K562 (cell line): ENCODE results near the gene MFSD6. TPM values are rescaled to one million over a fixed set of nuclear protein-coding genes. Genes with fewer than 3 reads are reported as not detected.

Source experiments
- ATAC-seq: fragments of 200-7000 bp; cut with Tn5 transposase; 3 replicates; pipeline ENCODE4 v1.9.1; 2020; ENCODE audit warnings: moderate library complexity
- BruUV-seq: library from RNA; stranded (reverse); fragments of 400-500 nt; replicated peaks from 2 replicates; lab custom pipeline; 2021; lab: Mats Ljungman, UMichigan
- CTCF ChIA-PET: fragments of 300-600 bp; formaldehyde crosslinking; extraction: SDS; loops from one replicate; lab custom pipeline; 2021; ENCODE audit warnings: low intra/inter-chr PET ratio; lab: Yijun Ruan, JAX
- POLR2A ChIA-PET: fragments of 300-600, 350-650 bp; sonication (Branson Sonifier 250); formaldehyde crosslinking; extraction: SDS; loops from one replicate; lab custom pipeline; 2021; ENCODE audit warnings: antibody characterized with exemption, inconsistent platforms; lab: Yijun Ruan, JAX
- DNase-seq, 4 experiments: peaks; one replicate each; pipeline versions ENCODE4 v3.0.0 to v3.0.0-alpha.2; 2011 to 2018; ENCODE audit warnings: low spot score in 3 of 4, mixed read lengths in 3 of 4; ENCODE audit errors: extremely low read depth in 1 of 4
- FAIRE-seq: peaks from 2 replicates; lab custom pipeline; 2011; peaks lifted over from hg19 to GRCh38; lab: Jason Lieb, UNC
- H2AFZ ChIP-seq: 2 replicates; pipeline ENCODE4 v1.6.0; 2011; ENCODE audit warnings: low read depth, low read length, control low read depth, inconsistent platforms
- H3K27ac ChIP-seq: fragments of 200-600 bp; 3 replicates; pipeline ENCODE4 v1.8.0; 2011; ENCODE audit warnings: low read depth, mild to moderate bottlenecking, control low read depth, inconsistent platforms, low read length, moderate library complexity, mixed read lengths; ENCODE audit errors: extremely low read depth
- H3K27me3 ChIP-seq, 2 experiments: fragments of 300-600 bp in 1 of 2; 2 replicates in 1 of 2; 3 replicates in 1 of 2; pipeline versions ENCODE4 v1.6.0 to v1.8.0; 2011; ENCODE audit warnings: inconsistent platforms in 2 of 2, low read length in 2 of 2, mild to moderate bottlenecking in 1 of 2, mixed read lengths in 1 of 2, moderate library complexity in 1 of 2; ENCODE audit not compliant: control insufficient read depth in 2 of 2, insufficient read depth in 2 of 2
- H3K36me3 ChIP-seq: fragments of 300-600 bp; 3 replicates; pipeline ENCODE4 v1.8.0; 2011; ENCODE audit warnings: mild to moderate bottlenecking, low read length, inconsistent platforms; ENCODE audit not compliant: control insufficient read depth, insufficient read depth
- H3K4me1 ChIP-seq, 2 experiments: fragments of 200-600 bp in 1 of 2; replicated peaks in 1 of 2; 2 replicates in 1 of 2; 3 replicates in 1 of 2; pipeline versions ENCODE4 v1.5.1 to v1.8.0; 2011; ENCODE audit warnings: inconsistent platforms in 2 of 2, low read length in 2 of 2, mild to moderate bottlenecking in 1 of 2, mixed read lengths in 1 of 2, moderate library complexity in 1 of 2; ENCODE audit not compliant: control insufficient read depth in 2 of 2, insufficient read depth in 2 of 2
- H3K4me2 ChIP-seq: 2 replicates; pipeline ENCODE4 v1.6.1; 2011; ENCODE audit warnings: low read length, control low read depth, inconsistent platforms, mixed read lengths; ENCODE audit not compliant: insufficient read depth
- H3K4me3 ChIP-seq: fragments of 200-600 bp; sonication (generic), shearing (Covaris generic); 2 replicates; pipeline ENCODE4 v1.5.1; 2016; ENCODE audit warnings: control low read depth, inconsistent platforms
- H3K79me2 ChIP-seq: fragments of 200-600 bp; 3 replicates; pipeline ENCODE4 v1.8.0; 2011; ENCODE audit warnings: low read length, inconsistent platforms; ENCODE audit not compliant: control insufficient read depth, insufficient read depth
- H3K9ac ChIP-seq, 2 experiments: 2 replicates each; pipeline versions ENCODE4 v1.6.0 to v1.6.1; 2011; ENCODE audit warnings: low read depth in 2 of 2, low read length in 2 of 2, control low read depth in 1 of 2, inconsistent platforms in 1 of 2, mild to moderate bottlenecking in 1 of 2, mixed read lengths in 1 of 2; ENCODE audit not compliant: insufficient read depth in 1 of 2
- H3K9me1 ChIP-seq: one replicate; pipeline ENCODE4 v1.6.0; 2011; ENCODE audit warnings: inconsistent platforms, mild to moderate bottlenecking, low read length, moderate library complexity; ENCODE audit not compliant: control insufficient read depth, insufficient read depth
- H3K9me3 ChIP-seq: replicated peaks from 2 replicates; pipeline ENCODE4 v1.5.1; 2011; ENCODE audit warnings: low read depth, low read length, inconsistent platforms; ENCODE audit not compliant: control insufficient read depth, insufficient read depth
- H4K20me1 ChIP-seq: replicated peaks from 2 replicates; pipeline ENCODE4 v1.6.1; 2011; ENCODE audit warnings: low read length, inconsistent platforms, mixed read lengths; ENCODE audit not compliant: control insufficient read depth, insufficient read depth
- ATF6 ChIP-seq: sonication (generic); formaldehyde crosslinking; IDR thresholded peaks from 2 replicates; pipeline ENCODE4 v1.4.0; 2020; ENCODE audit warnings: mild to moderate bottlenecking, missing genetic modification reagents
- HIVEP1 ChIP-seq: fragments of 250-450 bp; sonication (Bioruptor Pico); IDR thresholded peaks from 2 replicates; pipeline ENCODE4 v1.4.0; 2020; ENCODE audit warnings: mild to moderate bottlenecking
- HSF4 ChIP-seq: fragments of 250-450 bp; sonication (Bioruptor Pico); IDR thresholded peaks from 2 replicates; pipeline ENCODE4 v2.1.2; 2022; ENCODE audit warnings: mild to moderate bottlenecking, moderate library complexity, borderline replicate concordance
- MBD1 ChIP-seq: fragments of 250-450 bp; sonication (Bioruptor Pico); IDR thresholded peaks from 2 replicates; pipeline ENCODE4 v1.8.0; 2022; ENCODE audit warnings: inconsistent platforms
- MTA2 ChIP-seq: fragments of 450-650 bp; IDR thresholded peaks from 2 replicates; pipeline ENCODE4 v1.6.1; 2016; ENCODE audit warnings: low read depth
- NCOA1 ChIP-seq: fragments of 450-650 bp; IDR thresholded peaks from 2 replicates; pipeline ENCODE4 v1.6.1; 2016; ENCODE audit warnings: low read depth
- PHTF2 ChIP-seq: fragments of 250-450 bp; sonication (Bioruptor Pico); IDR thresholded peaks from 2 replicates; pipeline ENCODE4 v1.5.0; 2021; ENCODE audit warnings: mild to moderate bottlenecking
- RBBP5 ChIP-seq: fragments of 200-600 bp; sonication (generic); IDR thresholded peaks from 2 replicates; pipeline ENCODE4 v1.6.1; 2012; ENCODE audit warnings: borderline replicate concordance, mild to moderate bottlenecking, low read length, control low read depth, inconsistent platforms; ENCODE audit not compliant: insufficient read depth, poor library complexity, severe bottlenecking
- SMARCB1 ChIP-seq: IDR thresholded peaks from 2 replicates; pipeline ENCODE4 v1.6.1; 2011; ENCODE audit warnings: improper control_type of control experiment, low read depth; ENCODE audit not compliant: insufficient read length
- TGIF2 ChIP-seq: sonication (generic); formaldehyde crosslinking; IDR thresholded peaks from 2 replicates; pipeline ENCODE4 v1.8.1; 2022; ENCODE audit warnings: mild to moderate bottlenecking, missing genetic modification reagents, moderate library complexity
- WGBS: fragments of 100-300 bp; shearing (Covaris generic); methylation state at CpG from one replicate; pipeline ENCODE4 v1.1.6; 2016; ENCODE audit warnings: low coverage, mixed read lengths; ENCODE audit not compliant: insufficient coverage; ENCODE audit errors: missing lambda C conversion rate; 5-methylcytosine and 5-hydroxymethylcytosine counted together
- in situ Hi-C: fragments of 300-500 bp; cut with MboI; formaldehyde crosslinking; loops from 4 replicates; pipeline ENCODE4 v1.15.0; 2018; ENCODE audit warnings: inconsistent platforms, mixed read lengths
- intact Hi-C: fragments of 100-400 bp; cut with micrococcal nuclease; formaldehyde crosslinking; loops from 2 replicates; pipeline ENCODE4 v1.14.2; 2022
- polyA plus RNA-seq, 8 experiments: library from polyadenylated mRNA; depleted of rRNA in 4 of 8; stranded (reverse) in 5 of 8; unstranded in 3 of 8; fragments of >200 nt; fragmentation: Nextera tagmentation in 2 of 8; fragmentation: Illumina TruSeq in 1 of 8; extraction: Ambion mirVana in 2 of 8; extraction: Trizol in 1 of 8; gene quantifications; 2 replicates each; pipeline versions ENCODE4 v1.2.1 to v1.2.3, GENCODE V29; 2011 to 2014; ENCODE audit warnings: inconsistent platforms in 1 of 8, missing spikeins in 1 of 8
- total RNA-seq, 7 experiments: library from RNA; depleted of rRNA in 6 of 7; stranded (reverse); fragments of >200 nt in 6 of 7; fragmentation: Illumina TruSeq in 2 of 7; extraction: Trizol in 2 of 7; gene quantifications; 2 replicates each; pipeline versions ENCODE4 v1.2.1 to v1.2.3, GENCODE V29; 2011 to 2021; ENCODE audit warnings: low replicate concordance in 1 of 7
- TF ChIP-seq, protein P1 (sequence below): sonication (generic); formaldehyde crosslinking; IDR thresholded peaks from 2 replicates; pipeline ENCODE4 v1.8.0; 2022; ENCODE audit warnings: mild to moderate bottlenecking, missing genetic modification reagents, borderline replicate concordance

The MFSD6 gene
- total and polyA plus RNA-seq, 9 of the 15 experiments (the other 6 are each of a cell fraction or from before 2014, with no cell fraction given): 1.1 to 7.9 (median 4.4) TPM

- no peak for TF ChIP-seq SMARCB1
- no peak for TF ChIP-seq MTA2
- TF ChIP-seq PHTF2 (CRISPR knock-in tag): no peak
Measured at GRCh38 chr2:190441564-190441963, 33.4 kb downstream of the MFSD6 start (continued).

- Histone ChIP-seq H3K4me3 (no peak overlapping the region), H3K9ac (no peak overlapping the region), H4K20me1 (no peaks in the 10 kb centered on the region), H3K4me2 (no peak overlapping the region), H3K79me2 (no peaks in the 10 kb centered on the region; the same call in 2 of the 3 replicates), H3K27me3 (no peaks in the 10 kb centered on the region), H3K27ac (no peak overlapping the region), H3K9me3 (no peaks in the 10 kb centered on the region), H3K9me1 (no peaks in the 10 kb centered on the region), H3K4me1 (peaks cover 0 to 2% of the 10 kb centered on the region in 2 experiments; a peak in 2 of 5 replicates), H3K36me3 (no peaks in the 10 kb centered on the region), H2AFZ (no peak overlapping the region)
- FAIRE-seq (no peak), DNase-seq (no peak), ATAC-seq (no peak)
- intact Hi-C loops: no loop called here
- POLR2A ChIA-PET: interaction anchor here (0.7 kb wide), 1 partner anchor 62 kb away, joined by 3 read pairs; no protein-coding TSS in a partner anchor
- 81% methylated on average over 2 of the region's 2 CpGs for WGBS
- BruUV-seq: no TSS peak
- CTCF ChIA-PET: no interaction called here
- in situ Hi-C loops: no loop called here
- TF ChIP-seq, protein P1, sequence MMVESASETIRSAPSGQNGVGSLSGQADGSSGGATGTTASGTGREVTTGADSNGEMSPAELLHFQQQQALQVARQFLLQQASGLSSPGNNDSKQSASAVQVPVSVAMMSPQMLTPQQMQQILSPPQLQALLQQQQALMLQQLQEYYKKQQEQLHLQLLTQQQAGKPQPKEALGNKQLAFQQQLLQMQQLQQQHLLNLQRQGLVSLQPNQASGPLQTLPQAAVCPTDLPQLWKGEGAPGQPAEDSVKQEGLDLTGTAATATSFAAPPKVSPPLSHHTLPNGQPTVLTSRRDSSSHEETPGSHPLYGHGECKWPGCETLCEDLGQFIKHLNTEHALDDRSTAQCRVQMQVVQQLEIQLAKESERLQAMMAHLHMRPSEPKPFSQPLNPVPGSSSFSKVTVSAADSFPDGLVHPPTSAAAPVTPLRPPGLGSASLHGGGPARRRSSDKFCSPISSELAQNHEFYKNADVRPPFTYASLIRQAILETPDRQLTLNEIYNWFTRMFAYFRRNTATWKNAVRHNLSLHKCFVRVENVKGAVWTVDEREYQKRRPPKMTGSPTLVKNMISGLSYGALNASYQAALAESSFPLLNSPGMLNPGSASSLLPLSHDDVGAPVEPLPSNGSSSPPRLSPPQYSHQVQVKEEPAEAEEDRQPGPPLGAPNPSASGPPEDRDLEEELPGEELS (CRISPR knock-in tag): no peak
- TF ChIP-seq HIVEP1 (CRISPR knock-in tag): no peak
- no peak for TF ChIP-seq NCOA1
- TF ChIP-seq MBD1 (CRISPR knock-in tag): no peak
- no peak for TF ChIP-seq RBBP5
- no peak for TF ChIP-seq TGIF2 (CRISPR knock-in tag)
- TF ChIP-seq HSF4: no peak
- TF ChIP-seq ATF6 (CRISPR knock-in tag): no peak
Measured at GRCh38 chr2:190443055-190443454, 34.9 kb downstream of the MFSD6 start.
